Islet of Langerhans (tissue), 1 donor: ENCODE measurements around the gene PRR22.

ENCODE experiments used
- FAIRE-seq: peaks from one replicate; lab custom pipeline; 2011; peaks lifted over from hg19 to GRCh38; lab: Jason Lieb, UNC

Gene PRR22

DNA sequence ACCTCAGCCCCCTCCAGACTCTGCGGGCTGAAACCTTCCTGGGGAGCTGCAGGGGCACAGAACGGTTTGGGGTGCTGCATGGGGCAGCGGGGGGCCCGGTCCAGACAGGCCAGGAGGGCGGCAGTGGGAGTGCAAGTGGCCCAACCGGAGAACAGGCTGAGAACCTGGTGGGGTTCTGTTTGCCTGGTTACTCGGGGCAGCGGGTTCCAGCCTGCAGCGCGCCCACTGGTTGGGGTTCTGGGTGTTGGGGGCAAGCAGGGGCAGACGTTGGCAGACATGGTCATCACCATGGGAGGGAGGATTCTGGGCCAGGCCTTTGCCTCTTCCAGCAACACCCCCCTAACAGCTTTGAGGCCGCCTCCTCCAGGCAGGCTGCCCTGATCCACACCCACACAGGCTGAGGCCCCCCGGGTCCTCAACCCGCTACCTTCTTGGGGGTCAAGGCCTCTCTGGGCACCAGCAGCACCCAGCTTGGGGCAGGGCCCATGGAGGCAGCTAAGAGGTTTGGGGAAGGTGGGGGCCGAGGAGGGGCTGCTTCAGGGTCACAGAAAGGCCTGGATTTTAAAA, at the start of gene PRR22:
TSS of gene PRR22 (minus strand) at position 166 of the 567 bp plus-strand sequence. CDS start at position 80, 86 bp downstream.
- FAIRE-seq = no peak

DNA sequence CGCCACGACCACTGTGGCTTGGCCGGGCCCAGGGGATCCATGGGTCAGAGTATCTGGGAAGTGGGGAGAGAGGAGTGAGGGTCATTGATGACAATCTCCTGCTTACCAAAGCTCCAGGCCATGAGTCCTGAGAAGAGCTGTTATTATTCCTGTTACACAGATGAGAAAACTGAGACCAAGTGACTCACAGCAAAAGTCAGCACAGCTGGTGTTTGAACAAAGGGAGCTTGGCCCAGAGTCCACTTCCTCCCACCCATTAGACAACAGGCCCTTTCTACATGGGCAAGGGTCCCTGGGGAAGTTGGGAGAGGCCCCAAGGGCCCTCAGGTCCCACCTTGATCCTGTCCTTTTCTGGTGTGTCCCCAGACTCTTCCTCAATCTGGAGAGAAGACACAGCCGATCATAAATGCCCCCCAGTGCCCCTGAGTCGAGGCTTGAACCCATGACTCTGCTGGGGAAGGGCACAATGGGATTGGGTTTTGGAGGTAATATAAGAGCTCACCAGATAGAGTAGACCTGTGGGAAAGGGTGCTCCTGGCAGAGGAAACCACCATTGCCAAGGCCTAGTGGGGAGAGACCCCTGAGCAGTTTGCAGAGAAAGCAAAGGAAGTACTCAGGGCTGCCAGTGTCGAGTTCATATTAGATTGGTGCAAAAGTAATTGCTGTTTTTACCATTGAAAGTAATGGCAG, 48.1 kb upstream of the PRR22 start:
- no peak for FAIRE-seq

DNA sequence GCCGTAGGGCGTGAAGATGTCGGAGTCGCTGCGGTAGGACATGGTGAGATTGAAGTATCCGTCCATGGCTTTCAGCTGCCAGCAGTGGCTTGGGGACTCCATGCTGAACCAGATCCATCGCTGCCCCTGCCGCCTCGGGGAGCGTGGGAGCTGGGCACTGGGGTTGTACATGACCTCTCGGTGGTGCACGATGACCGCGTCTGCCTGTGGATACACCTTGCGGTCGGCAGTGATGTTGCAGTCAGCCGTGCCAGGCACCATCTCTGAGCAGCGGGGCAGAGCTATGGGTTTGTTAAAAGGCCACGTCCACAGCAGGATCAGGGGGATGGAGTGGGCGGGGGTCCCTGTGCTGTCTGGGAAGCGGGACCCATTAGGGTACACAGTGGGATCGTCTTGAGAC, 47.5 kb upstream of the PRR22 start:
- FAIRE-seq = no peak

DNA sequence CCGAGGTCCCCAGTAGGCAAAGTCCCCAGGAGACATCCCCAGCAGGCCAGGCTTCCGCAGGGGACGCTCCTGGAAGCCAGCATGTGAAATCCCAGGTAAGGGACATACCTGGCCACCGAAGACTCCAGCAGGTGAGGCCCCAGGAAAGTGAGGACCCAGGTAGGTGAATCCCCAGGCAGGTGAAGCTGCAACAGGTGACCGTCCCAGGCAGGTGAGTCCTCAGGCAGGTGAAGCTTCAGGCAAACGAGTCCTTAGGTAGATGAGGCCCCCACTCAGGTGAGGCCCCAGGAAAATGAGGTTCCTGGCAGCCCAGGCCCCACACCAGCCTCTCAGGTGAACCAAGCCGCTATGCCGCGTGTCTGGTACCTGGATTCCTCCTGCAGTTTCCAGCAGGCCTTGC, 46.6 kb upstream of the PRR22 start:
- FAIRE-seq = no peak

GRCh38 chr19:5829567-5830310, 45.2 kb upstream of the PRR22 start:
- no peak for FAIRE-seq

GRCh38 chr19:5828661-5829566, 44.4 kb upstream of the PRR22 start:
- FAIRE-seq = no peak

GRCh38 chr19:5827891-5828660, 43.5 kb upstream of the PRR22 start:
- FAIRE-seq = no peak

DNA sequence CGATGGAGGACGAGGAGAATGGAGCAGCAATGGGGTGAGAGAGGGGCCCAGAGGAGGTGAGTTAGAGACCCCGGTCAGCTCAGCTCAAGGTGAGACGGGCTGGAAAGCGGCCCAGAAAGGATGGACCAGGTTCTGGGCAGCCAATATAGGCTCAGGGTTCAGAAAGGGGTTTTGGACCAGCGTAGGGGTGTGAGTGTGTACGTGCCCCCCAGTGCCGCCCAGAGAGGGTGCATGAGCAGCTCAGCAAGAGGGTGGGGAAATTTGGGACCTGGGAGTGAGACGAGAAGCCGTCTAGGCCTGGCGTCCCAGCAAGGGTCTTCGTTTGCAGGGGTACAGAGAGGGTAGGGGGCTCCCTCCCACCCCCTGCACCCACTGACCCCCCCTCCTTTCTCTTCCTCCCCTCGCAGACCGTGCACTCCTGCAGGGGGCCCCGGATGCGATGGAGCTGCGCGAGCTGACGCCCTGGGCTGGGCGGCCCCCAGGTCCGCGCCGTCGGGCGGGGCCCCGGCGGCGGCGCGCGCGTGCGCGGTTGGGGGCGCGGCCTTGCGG, 42.9 kb upstream of the PRR22 start:
- no peak for FAIRE-seq

- FAIRE-seq = no peak
Measured at GRCh38 chr19:5826531-5827341, 42.2 kb upstream of the PRR22 start.

DNA sequence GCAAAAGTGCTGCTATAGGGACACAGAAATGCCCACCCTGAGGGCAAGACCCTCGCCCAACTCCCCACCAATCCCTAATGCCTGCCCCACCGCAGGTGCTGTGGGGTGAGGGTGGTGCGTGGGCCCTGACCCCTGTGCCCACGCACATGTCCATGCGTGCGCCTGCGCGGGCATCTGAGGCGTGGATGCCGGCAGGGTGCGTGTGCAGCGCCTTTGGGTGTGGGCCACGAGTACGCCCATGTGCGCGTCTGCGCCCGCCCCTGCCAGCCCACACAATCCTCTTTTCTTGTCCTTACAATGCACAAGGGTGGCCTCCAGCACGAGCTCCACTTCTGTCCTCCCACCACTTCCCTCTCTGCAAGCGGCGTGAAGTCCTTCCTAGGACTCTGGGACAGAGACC, 40.6 kb upstream of the PRR22 start:
- no peak for FAIRE-seq

DNA sequence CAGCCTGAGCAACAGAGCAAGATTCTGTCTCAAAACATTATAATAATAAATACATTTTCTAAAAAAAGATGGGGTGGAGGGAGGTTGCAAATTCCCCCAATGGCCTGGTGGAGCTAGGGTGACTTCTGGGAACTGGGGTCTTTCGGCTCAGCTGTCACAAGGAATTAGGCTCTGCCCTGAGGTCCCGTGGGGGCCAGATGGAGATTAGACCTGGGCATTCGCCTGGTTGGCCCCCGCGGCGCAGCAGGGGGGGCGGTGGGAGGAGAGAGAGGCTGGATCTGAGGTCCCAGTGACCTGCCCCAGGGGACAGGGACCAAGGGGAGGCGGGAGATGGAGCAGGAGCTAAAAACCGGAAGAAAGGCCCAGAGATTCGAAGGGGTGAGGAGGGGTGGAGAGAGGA, 40.2 kb upstream of the PRR22 start:
- FAIRE-seq = no peak

GRCh38 chr19:5823579-5824281, 39.2 kb upstream of the PRR22 start:
- FAIRE-seq = no peak

GRCh38 chr19:5822181-5822844, 37.8 kb upstream of the PRR22 start:
- no peak for FAIRE-seq

DNA sequence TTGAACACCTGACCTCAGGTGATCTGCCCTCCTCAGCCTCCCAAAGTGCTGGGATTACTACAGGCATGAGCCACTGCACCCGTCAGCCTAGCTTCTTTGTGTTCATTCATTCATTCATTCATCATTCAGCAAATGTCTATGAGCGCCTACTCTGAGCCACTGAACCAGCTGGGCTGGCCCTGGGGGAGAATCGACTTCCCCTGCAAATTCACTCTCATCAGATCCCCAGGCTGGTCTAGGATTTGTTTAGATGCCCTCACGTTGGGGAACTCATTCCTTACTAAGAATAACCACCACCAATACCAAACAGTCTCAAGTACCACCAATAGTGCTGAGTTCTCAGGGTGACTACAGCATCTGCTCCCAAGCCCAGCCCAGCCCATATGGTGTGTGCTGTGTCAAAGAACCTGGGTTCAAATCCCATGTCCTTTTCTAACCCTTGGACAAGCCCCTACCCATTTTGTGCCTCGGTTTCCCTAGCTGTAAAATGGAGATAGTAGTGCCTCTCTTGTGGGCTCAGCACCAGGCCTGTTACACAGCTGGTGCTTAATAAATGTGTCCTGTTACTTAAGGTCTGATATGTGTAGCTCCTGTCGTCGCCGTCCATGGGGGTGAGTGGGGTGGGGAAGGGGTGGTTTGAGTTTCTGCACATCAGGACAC, 37.1 kb upstream of the PRR22 start:
- FAIRE-seq = no peak

GRCh38 chr19:5820785-5821184, 36.2 kb upstream of the PRR22 start:
- FAIRE-seq = no peak

- no peak for FAIRE-seq
Measured at GRCh38 chr19:5818594-5818993, 34.0 kb upstream of the PRR22 start.

DNA sequence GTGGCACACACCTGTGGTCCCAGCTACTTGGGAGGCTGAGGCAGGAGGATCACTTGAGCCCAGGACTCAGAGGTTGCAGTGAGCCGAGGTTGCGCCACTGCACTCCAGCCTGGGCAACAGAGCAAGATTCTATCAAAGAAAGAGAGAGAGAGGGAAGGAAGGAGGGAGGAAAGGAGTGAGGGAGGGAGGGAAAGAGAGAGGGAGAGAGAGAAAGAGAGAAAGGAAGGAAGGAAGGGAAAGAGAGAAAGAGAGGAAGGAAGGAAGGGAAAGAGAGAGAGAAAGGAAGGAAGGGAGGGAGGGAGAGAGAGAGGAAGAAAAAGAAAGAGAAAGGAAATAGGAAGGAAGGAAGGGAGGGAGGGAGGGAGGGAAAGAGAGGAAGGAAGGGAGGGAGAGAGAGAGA, 32.7 kb upstream of the PRR22 start:
- FAIRE-seq = no peak

DNA sequence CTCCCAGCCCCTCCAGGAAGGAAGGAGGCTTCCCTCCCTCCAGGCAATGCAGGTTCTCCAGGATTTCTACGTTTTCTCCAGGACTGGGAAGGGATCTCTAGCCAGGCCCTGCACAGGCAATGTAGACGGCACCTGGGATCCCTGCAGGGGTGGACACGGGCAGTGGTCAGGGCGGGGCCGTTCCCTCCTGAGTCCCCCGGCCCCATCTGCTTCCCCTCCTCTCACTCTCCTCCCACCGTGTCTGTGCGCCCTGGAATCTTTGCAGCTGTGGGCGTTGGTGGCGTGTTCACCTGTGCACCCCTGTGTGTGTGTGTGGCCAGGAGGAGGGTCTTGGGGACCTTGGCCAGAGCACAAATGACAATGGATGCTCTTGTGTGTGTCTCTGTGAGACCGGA, 30.3 kb upstream of the PRR22 start:
- no peak for FAIRE-seq
